ENCODE data around the gene ANK3. TPM values are rescaled to one million over a fixed set of nuclear protein-coding genes. Genes with fewer than 3 reads are reported as not detected.

ANK3 gene
- total RNA-seq, 1 experiment from 2014 or later: 29.8 TPM

DNA sequence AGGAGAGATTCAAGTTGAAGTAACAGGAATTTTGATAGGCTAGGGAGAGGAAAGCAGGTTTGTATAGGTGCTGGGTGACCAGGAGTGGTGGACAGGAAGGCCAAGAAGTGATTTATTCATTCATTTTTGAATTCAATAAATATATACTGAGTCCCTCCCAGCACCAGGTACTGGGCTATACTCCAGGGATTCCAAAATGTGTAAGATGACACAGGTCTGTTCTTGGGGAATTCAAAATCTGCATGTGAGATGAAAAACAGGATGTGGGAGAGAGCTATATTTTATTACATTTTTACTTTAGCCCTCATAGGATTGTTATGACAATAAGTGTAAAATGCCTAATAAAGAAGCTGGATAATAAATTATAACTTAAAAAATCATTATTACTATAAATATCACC lies 134.9 kb downstream of the ANK3 start:
- no peaks in the 10 kb centered on the region for H3K36me3 Mint-ChIP-seq (ENCODE audit: insufficient read depth, unreplicated experiment)
- H3K9me3 Mint-ChIP-seq (ENCODE audit: low read depth, unreplicated experiment): no peaks in the 10 kb centered on the region
- intact Hi-C loops (cut with micrococcal nuclease; ENCODE audit: unreplicated experiment): no loop called here
- H3K27me3 Mint-ChIP-seq (ENCODE audit: unreplicated experiment): no peaks in the 10 kb centered on the region
- H3K27ac Mint-ChIP-seq (ENCODE audit: unreplicated experiment): no peak overlapping the region
- no peaks in the 10 kb centered on the region for H3K4me1 Mint-ChIP-seq (ENCODE audit: low read depth, unreplicated experiment)
- TF ChIP-seq, protein P1, sequence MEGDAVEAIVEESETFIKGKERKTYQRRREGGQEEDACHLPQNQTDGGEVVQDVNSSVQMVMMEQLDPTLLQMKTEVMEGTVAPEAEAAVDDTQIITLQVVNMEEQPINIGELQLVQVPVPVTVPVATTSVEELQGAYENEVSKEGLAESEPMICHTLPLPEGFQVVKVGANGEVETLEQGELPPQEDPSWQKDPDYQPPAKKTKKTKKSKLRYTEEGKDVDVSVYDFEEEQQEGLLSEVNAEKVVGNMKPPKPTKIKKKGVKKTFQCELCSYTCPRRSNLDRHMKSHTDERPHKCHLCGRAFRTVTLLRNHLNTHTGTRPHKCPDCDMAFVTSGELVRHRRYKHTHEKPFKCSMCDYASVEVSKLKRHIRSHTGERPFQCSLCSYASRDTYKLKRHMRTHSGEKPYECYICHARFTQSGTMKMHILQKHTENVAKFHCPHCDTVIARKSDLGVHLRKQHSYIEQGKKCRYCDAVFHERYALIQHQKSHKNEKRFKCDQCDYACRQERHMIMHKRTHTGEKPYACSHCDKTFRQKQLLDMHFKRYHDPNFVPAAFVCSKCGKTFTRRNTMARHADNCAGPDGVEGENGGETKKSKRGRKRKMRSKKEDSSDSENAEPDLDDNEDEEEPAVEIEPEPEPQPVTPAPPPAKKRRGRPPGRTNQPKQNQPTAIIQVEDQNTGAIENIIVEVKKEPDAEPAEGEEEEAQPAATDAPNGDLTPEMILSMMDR (IDR thresholded peaks at IDR 0.05; ENCODE audit: unreplicated experiment): no peak
- no peak overlapping the region for H3K4me3 Mint-ChIP-seq (ENCODE audit: low read depth, unreplicated experiment)
- CTCF ChIA-PET: interaction anchor here (0.6 to 1.2 kb wide), 2 partner anchors 12 to 66 kb away, joined by 3 read pairs; no protein-coding TSS in a partner anchor
- DNase-seq: no peak
- no TSS peak for BruUV-seq (replicated peaks)

DNA sequence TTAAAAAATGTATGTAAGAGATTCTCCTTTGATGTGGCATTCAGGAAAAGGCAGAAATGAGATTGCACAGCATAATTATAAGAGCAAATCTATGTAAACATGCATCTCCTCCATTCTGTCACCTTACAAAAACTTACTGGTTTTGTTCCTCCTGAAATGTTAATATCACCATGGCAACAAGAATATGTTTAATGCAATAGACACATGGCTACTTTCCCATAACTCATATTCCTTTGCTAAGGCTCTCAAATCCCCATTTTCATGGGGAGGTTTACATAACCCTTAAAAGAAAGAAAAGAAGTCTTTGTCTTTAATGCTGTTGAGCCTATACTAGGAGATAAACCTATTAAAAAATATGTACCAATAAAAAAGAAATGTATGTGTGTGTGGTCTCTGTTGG lies 136.2 kb downstream of the ANK3 start:
- H3K4me3 Mint-ChIP-seq (ENCODE audit: low read depth, unreplicated experiment): no peak overlapping the region
- H3K36me3 Mint-ChIP-seq (ENCODE audit: insufficient read depth, unreplicated experiment): no peaks in the 10 kb centered on the region
- DNase-seq: no peak
- H3K27me3 Mint-ChIP-seq (ENCODE audit: unreplicated experiment): no peaks in the 10 kb centered on the region
- intact Hi-C loops (cut with micrococcal nuclease; ENCODE audit: unreplicated experiment): no loop called here
- TF ChIP-seq, protein P1 (IDR thresholded peaks at IDR 0.05; ENCODE audit: unreplicated experiment): no peak
- no peak overlapping the region for H3K27ac Mint-ChIP-seq (ENCODE audit: unreplicated experiment)
- no peaks in the 10 kb centered on the region for H3K9me3 Mint-ChIP-seq (ENCODE audit: low read depth, unreplicated experiment)
- CTCF ChIA-PET: no interaction called here
- BruUV-seq (replicated peaks): no TSS peak
- no peaks in the 10 kb centered on the region for H3K4me1 Mint-ChIP-seq (ENCODE audit: low read depth, unreplicated experiment)

DNA sequence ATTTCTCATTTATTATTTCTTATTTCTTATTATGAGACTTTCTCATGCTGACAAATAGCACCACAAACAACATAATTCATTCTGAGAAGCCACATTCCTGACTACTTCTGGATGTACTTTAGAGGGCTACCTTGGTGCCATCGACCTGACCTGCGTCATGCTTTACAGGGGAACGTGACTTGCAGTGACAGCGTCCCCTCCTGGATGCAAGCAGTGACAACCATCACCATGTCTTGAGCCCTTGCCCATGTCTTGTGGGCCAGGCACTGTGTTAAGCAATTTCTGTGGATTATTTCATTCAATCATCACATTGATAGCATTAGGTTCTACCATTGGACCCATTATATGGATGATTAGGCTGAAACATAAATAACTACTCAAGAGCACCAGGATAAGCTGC lies 137.0 kb downstream of the ANK3 start:
- BruUV-seq (replicated peaks): no TSS peak
- intact Hi-C loops (cut with micrococcal nuclease; ENCODE audit: unreplicated experiment): no loop called here
- Mint-ChIP-seq H3K36me3 (ENCODE audit: insufficient read depth, unreplicated experiment) (no peaks in the 10 kb centered on the region), H3K4me1 (ENCODE audit: low read depth, unreplicated experiment) (no peaks in the 10 kb centered on the region), H3K27ac (ENCODE audit: unreplicated experiment) (no peak overlapping the region), H3K4me3 (ENCODE audit: low read depth, unreplicated experiment) (no peak overlapping the region), H3K27me3 (ENCODE audit: unreplicated experiment) (no peaks in the 10 kb centered on the region), H3K9me3 (ENCODE audit: low read depth, unreplicated experiment) (no peaks in the 10 kb centered on the region)
- no peak for DNase-seq
- TF ChIP-seq, protein P1 (IDR thresholded peaks at IDR 0.05; ENCODE audit: unreplicated experiment): no peak
- CTCF ChIA-PET: interaction anchor here (0.6 kb wide), 1 partner anchor 37 kb away, joined by 5 read pairs; no protein-coding TSS in a partner anchor

DNA sequence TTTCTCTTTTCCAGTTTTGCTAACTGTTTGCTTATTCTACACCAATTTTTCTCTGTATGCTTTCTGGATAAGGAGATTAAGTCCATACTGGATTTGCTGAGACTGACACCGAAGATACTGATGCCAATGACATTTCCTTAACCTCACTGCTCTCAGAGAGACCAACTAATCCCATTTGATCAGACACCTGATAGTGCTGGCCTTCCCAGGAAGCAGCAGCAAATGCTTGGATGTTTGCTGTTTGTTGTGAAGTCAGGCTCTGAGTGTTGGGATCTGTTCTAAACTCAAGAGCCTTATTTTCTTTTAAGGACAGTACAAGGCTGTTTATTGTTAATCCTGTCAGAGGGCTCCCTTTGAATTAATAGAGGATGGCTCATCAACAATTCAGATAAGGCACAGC lies 143.3 kb downstream of the ANK3 start:
- no peak for DNase-seq
- CTCF ChIA-PET: interaction anchor here (0.6 kb wide), 1 partner anchor 1320 kb away, joined by 3 read pairs; no protein-coding TSS in a partner anchor
- Mint-ChIP-seq H3K4me1 (ENCODE audit: low read depth, unreplicated experiment) (no peaks in the 10 kb centered on the region), H3K9me3 (ENCODE audit: low read depth, unreplicated experiment) (no peaks in the 10 kb centered on the region), H3K27ac (ENCODE audit: unreplicated experiment) (no peak overlapping the region), H3K36me3 (ENCODE audit: insufficient read depth, unreplicated experiment) (no peaks in the 10 kb centered on the region), H3K27me3 (ENCODE audit: unreplicated experiment) (no peaks in the 10 kb centered on the region), H3K4me3 (ENCODE audit: low read depth, unreplicated experiment) (no peak overlapping the region)
- intact Hi-C loops (cut with micrococcal nuclease; ENCODE audit: unreplicated experiment): no loop called here
- TF ChIP-seq, protein P1 (IDR thresholded peaks at IDR 0.05; ENCODE audit: unreplicated experiment): no peak
- no TSS peak for BruUV-seq (replicated peaks)
